H1 (cell line): ENCODE data around the gene E2F3. TPM values are rescaled to one million over a fixed set of nuclear protein-coding genes. Genes with fewer than 3 reads are reported as not detected.
A peak's percentile ranks its signal among the peaks of the same experiment; 100 is the strongest.

Source experiments
- CTCF ChIA-PET: fragments of 300-600 bp; sonication (Branson Sonifier 250); formaldehyde crosslinking; loops from one replicate; lab custom pipeline; 2021; ENCODE audit not compliant: partially characterized antibody; lab: Charles Lee
- POLR2A ChIA-PET: fragments of 300-600 bp; sonication (Branson Sonifier 250); formaldehyde crosslinking; loops from one replicate; lab custom pipeline; 2021; ENCODE audit warnings: inconsistent platforms; ENCODE audit not compliant: partially characterized antibody; lab: Charles Lee
- DNase-seq, 2 experiments: peaks; one replicate each; pipeline versions ENCODE4 v3.0.0 to v3.0.0-alpha.2; 2010 to 2022; ENCODE audit warnings: low spot score in 2 of 2, low read depth in 1 of 2, mixed read lengths in 1 of 2
- FAIRE-seq: peaks from 2 replicates; lab custom pipeline; 2011; peaks lifted over from hg19 to GRCh38; lab: Jason Lieb, UNC
- H2AFZ ChIP-seq: 2 replicates; pipeline ENCODE4 v1.8.1; 2012; ENCODE audit warnings: low read length, inconsistent platforms
- H2AK5ac ChIP-seq: 2 replicates; pipeline ENCODE4 v1.6.1; 2013; ENCODE audit warnings: low read depth, low read length
- H2BK120ac ChIP-seq: replicated peaks from 2 replicates; pipeline ENCODE3; 2013; ENCODE audit warnings: low read depth, low read length, inconsistent platforms
- H2BK12ac ChIP-seq: 2 replicates; pipeline ENCODE4 v1.6.1; 2013; ENCODE audit warnings: low read depth, low read length
- H2BK15ac ChIP-seq: 2 replicates; pipeline ENCODE4 v1.6.1; 2013; ENCODE audit warnings: low read length
- H2BK20ac ChIP-seq: 2 replicates; pipeline ENCODE4 v1.6.1; 2013; ENCODE audit warnings: low read length
- H2BK5ac ChIP-seq: 2 replicates; pipeline ENCODE4 v1.6.1; 2013; ENCODE audit warnings: low read depth, low read length
- H3K14ac ChIP-seq: 2 replicates; pipeline ENCODE4 v1.6.1; 2013; ENCODE audit warnings: inconsistent platforms; ENCODE audit not compliant: insufficient read length
- H3K18ac ChIP-seq: 2 replicates; pipeline ENCODE4 v1.6.1; 2013; ENCODE audit warnings: low read length; ENCODE audit errors: extremely low read depth
- H3K23ac ChIP-seq: 2 replicates; pipeline ENCODE4 v1.6.1; 2013; ENCODE audit warnings: inconsistent platforms; ENCODE audit not compliant: insufficient read length
- H3K23me2 ChIP-seq: 2 replicates; pipeline ENCODE4 v1.6.1; 2013; ENCODE audit warnings: low read depth, low read length
- H3K27ac ChIP-seq: 2 replicates; pipeline ENCODE4 v1.6.1; 2011; ENCODE audit warnings: low read depth, low read length, inconsistent platforms
- H3K27me3 ChIP-seq, 4 experiments: replicated peaks in 1 of 4; 1 replicate in 1 of 4; 2 replicates in 3 of 4; pipeline versions ENCODE4 v1.6.1 to v1.8.1; 2011 to 2013; ENCODE audit warnings: low read length in 3 of 4, mild to moderate bottlenecking in 3 of 4, inconsistent platforms in 2 of 4, mixed read lengths in 2 of 4, moderate library complexity in 1 of 4; ENCODE audit not compliant: control insufficient read depth in 3 of 4, insufficient read depth in 3 of 4; ENCODE audit errors: extremely low read depth in 1 of 4
- H3K36me3 ChIP-seq, 4 experiments: 2 replicates each; pipeline versions ENCODE4 v1.6.1 to v1.8.1; 2011 to 2013; ENCODE audit warnings: mild to moderate bottlenecking in 4 of 4, low read length in 3 of 4, moderate library complexity in 2 of 4, control low read depth in 1 of 4, inconsistent platforms in 1 of 4; ENCODE audit not compliant: insufficient read depth in 4 of 4, control insufficient read depth in 2 of 4
- H3K4ac ChIP-seq: replicated peaks from 2 replicates; pipeline ENCODE3; 2013; ENCODE audit warnings: low read length, low read depth, mixed read lengths, inconsistent platforms; ENCODE audit not compliant: insufficient read length
- H3K4me1 ChIP-seq, 4 experiments: replicated peaks in 1 of 4; 1 replicate in 1 of 4; 2 replicates in 3 of 4; pipeline versions ENCODE4 v1.6.1 to v1.8.1; 2011 to 2013; ENCODE audit warnings: low read length in 3 of 4, inconsistent platforms in 2 of 4, mixed read lengths in 1 of 4; ENCODE audit not compliant: insufficient read depth in 4 of 4, control insufficient read depth in 3 of 4
- H3K4me2 ChIP-seq, 2 experiments: 2 replicates each; pipeline versions ENCODE4 v1.6.1 to v1.8.1; 2011 to 2013; ENCODE audit warnings: low read depth in 2 of 2, low read length in 2 of 2, control low read depth in 1 of 2, inconsistent platforms in 1 of 2, mild to moderate bottlenecking in 1 of 2; ENCODE audit not compliant: insufficient read depth in 1 of 2
- H3K4me3 ChIP-seq, 4 experiments: fragments of 200-600, 300-600 bp in 1 of 4; sonication (generic), shearing (Covaris generic), sonication (Bioruptor Twin) in 1 of 4; 2 replicates each; pipeline versions ENCODE4 v1.5.1 to v1.8.1; 2011 to 2016; ENCODE audit warnings: low read length in 4 of 4, low read depth in 3 of 4, control low read depth in 2 of 4, inconsistent platforms in 2 of 4, mild to moderate bottlenecking in 2 of 4, mixed read lengths in 1 of 4, moderate library complexity in 1 of 4; ENCODE audit not compliant: insufficient read depth in 2 of 4; ENCODE audit errors: extremely low read depth in 1 of 4
- H3K56ac ChIP-seq: replicated peaks from 2 replicates; pipeline ENCODE3; 2013; ENCODE audit warnings: low read depth, mild to moderate bottlenecking, mixed read lengths, low read length, inconsistent platforms; ENCODE audit not compliant: insufficient read length
- H3K79me1 ChIP-seq: 2 replicates; pipeline ENCODE4 v1.6.1; 2013; ENCODE audit warnings: low read depth, low read length, control low read depth
- H3K79me2 ChIP-seq, 2 experiments: 2 replicates each; pipeline versions ENCODE4 v1.6.1 to v1.8.1; 2012 to 2013; ENCODE audit warnings: low read length in 2 of 2, mild to moderate bottlenecking in 2 of 2, inconsistent platforms in 1 of 2; ENCODE audit not compliant: insufficient read depth in 2 of 2, control insufficient read depth in 1 of 2
- H3K9ac ChIP-seq, 4 experiments: replicated peaks in 1 of 4; 1 replicate in 1 of 4; 2 replicates in 3 of 4; pipeline versions ENCODE4 v1.6.1 to v1.8.1; 2011 to 2013; ENCODE audit warnings: low read depth in 3 of 4, low read length in 3 of 4, control low read depth in 2 of 4, mild to moderate bottlenecking in 2 of 4, moderate library complexity in 2 of 4, inconsistent platforms in 1 of 4; ENCODE audit errors: extremely low read depth in 1 of 4
- H3K9me3 ChIP-seq, 2 experiments: 2 replicates each; pipeline versions ENCODE4 v1.6.1 to v1.8.1; 2012 to 2013; ENCODE audit warnings: mild to moderate bottlenecking in 2 of 2, moderate library complexity in 2 of 2, control low read depth in 1 of 2, inconsistent platforms in 1 of 2, low read depth in 1 of 2, low read length in 1 of 2, mixed read lengths in 1 of 2; ENCODE audit not compliant: insufficient read depth in 2 of 2
- H4K20me1 ChIP-seq, 2 experiments: replicated peaks in 1 of 2; 2 replicates each; pipeline versions ENCODE3 to v1.8.1; 2011 to 2013; ENCODE audit warnings: inconsistent platforms in 2 of 2, low read length in 2 of 2, mild to moderate bottlenecking in 1 of 2; ENCODE audit not compliant: insufficient read depth in 2 of 2, control insufficient read depth in 1 of 2
- H4K5ac ChIP-seq: 2 replicates; pipeline ENCODE4 v1.6.1; 2013; ENCODE audit warnings: low read length, low read depth, mixed read lengths, inconsistent platforms; ENCODE audit not compliant: insufficient read length
- H4K8ac ChIP-seq: 2 replicates; pipeline ENCODE4 v1.8.0; 2013; ENCODE audit warnings: mild to moderate bottlenecking, moderate library complexity, low read length, inconsistent platforms; ENCODE audit not compliant: insufficient read depth; ENCODE audit errors: extremely low read depth
- H4K91ac ChIP-seq: replicated peaks from 2 replicates; pipeline ENCODE3; 2013; ENCODE audit warnings: low read length, mixed read lengths, inconsistent platforms; ENCODE audit not compliant: insufficient read length
- CBX8 ChIP-seq: fragments of 300-800, 300-1000 bp; sonication (generic); IDR thresholded peaks from 2 replicates; pipeline ENCODE4 v1.7.1; 2016; ENCODE audit warnings: low read depth, low read length, borderline replicate concordance
- CTBP2 ChIP-seq: IDR thresholded peaks from 2 replicates; pipeline ENCODE4 v1.7.0; 2011; ENCODE audit warnings: borderline replicate concordance, mild to moderate bottlenecking, moderate library complexity, mixed read lengths, low read length; ENCODE audit not compliant: insufficient read depth, insufficient read length
- E2F6 ChIP-seq: IDR thresholded peaks from 2 replicates; pipeline ENCODE4 v1.6.1; 2012; ENCODE audit warnings: inconsistent platforms
- EGR1 ChIP-seq: IDR thresholded peaks from 2 replicates; pipeline ENCODE4 v1.6.1; 2011; ENCODE audit warnings: low read depth, low read length, borderline replicate concordance
- HDAC2 ChIP-seq, 2 experiments: fragments of 300-600 bp in 1 of 2; sonication (generic) in 1 of 2; IDR thresholded peaks; 2 replicates each; pipeline ENCODE4 v1.6.1; 2011 to 2012; ENCODE audit warnings: low read depth in 2 of 2, low read length in 2 of 2, mild to moderate bottlenecking in 2 of 2, moderate library complexity in 2 of 2, borderline replicate concordance in 1 of 2, inconsistent platforms in 1 of 2
- KDM5A ChIP-seq: fragments of 200-600 bp; IDR thresholded peaks from 2 replicates; pipeline ENCODE4 v1.7.1; 2012; ENCODE audit warnings: mild to moderate bottlenecking, low read length, inconsistent platforms, mixed read lengths
- NANOG ChIP-seq: IDR thresholded peaks from 2 replicates; pipeline ENCODE4 v1.6.1; 2011; ENCODE audit warnings: low read length, low read depth, mild to moderate bottlenecking, inconsistent platforms; ENCODE audit not compliant: insufficient read depth, poor library complexity, severe bottlenecking
- POLR2A ChIP-seq, 2 experiments: IDR thresholded peaks; 1 replicate in 1 of 2; 2 replicates in 1 of 2; pipeline ENCODE4 v1.6.1; 2011; ENCODE audit warnings: low read depth in 2 of 2, low read length in 2 of 2, mild to moderate bottlenecking in 2 of 2; ENCODE audit errors: control extremely low read depth in 1 of 2
- POU5F1 ChIP-seq: IDR thresholded peaks from 2 replicates; pipeline ENCODE4 v1.6.1; 2011; ENCODE audit warnings: low read depth, mild to moderate bottlenecking, low read length, moderate library complexity
- SP4 ChIP-seq: IDR thresholded peaks from 2 replicates; pipeline ENCODE4 v1.6.1; 2012; ENCODE audit warnings: low read length, inconsistent platforms
- TAF7 ChIP-seq: optimal IDR thresholded peaks from 2 replicates; pipeline ENCODE3; 2011; ENCODE audit warnings: low read depth, mild to moderate bottlenecking, inconsistent platforms, low read length, moderate library complexity, borderline replicate concordance
- USF2 ChIP-seq: IDR thresholded peaks from 2 replicates; pipeline ENCODE4 v1.6.1; 2011; ENCODE audit warnings: low read length, improper control_type of control experiment
- WGBS, 2 experiments: shearing (Covaris generic) in 1 of 2; methylation state at CpG; one replicate each; pipeline versions ENCODE4 v1.1.6 to v1.1.7; 2013 to 2015; ENCODE audit warnings: low lambda C conversion rate in 2 of 2, mixed read lengths in 2 of 2, inconsistent platforms in 1 of 2, low coverage in 1 of 2, missing lambda C conversion rate in 1 of 2; ENCODE audit not compliant: insufficient replicate concordance in 2 of 2, insufficient coverage in 1 of 2, insufficient read length in 1 of 2; ENCODE audit errors: extremely low coverage in 1 of 2, missing lambda C conversion rate in 1 of 2; 5-methylcytosine and 5-hydroxymethylcytosine counted together
- polyA plus RNA-seq, 7 experiments: library from polyadenylated mRNA; depleted of rRNA in 3 of 7; stranded (reverse) in 5 of 7; unstranded in 2 of 7; fragments of >200 nt in 5 of 7; fragments of 200-250 nt in 2 of 7; gene quantifications; 1 replicate in 5 of 7; 2 replicates in 1 of 7; 4 replicates in 1 of 7; pipeline versions ENCODE4 v1.2.1 to v1.2.3, GENCODE V29; 2011 to 2013; ENCODE audit warnings: missing spikeins in 2 of 7, mixed read lengths in 2 of 7
- total RNA-seq: library from RNA; stranded (reverse); fragmentation: NEBNext Ultra II Directional; extraction: Animal tissue kit (Norgen Biotek cat#: 25700); gene quantifications from 2 replicates; pipeline ENCODE4 v1.2.1, GENCODE V29; 2021

Gene E2F3
- total and polyA plus RNA-seq, 2 of the 8 experiments (the other 6 are each of a cell fraction or from before 2014, with no cell fraction given): 14.9 to 42.2 TPM

DNA sequence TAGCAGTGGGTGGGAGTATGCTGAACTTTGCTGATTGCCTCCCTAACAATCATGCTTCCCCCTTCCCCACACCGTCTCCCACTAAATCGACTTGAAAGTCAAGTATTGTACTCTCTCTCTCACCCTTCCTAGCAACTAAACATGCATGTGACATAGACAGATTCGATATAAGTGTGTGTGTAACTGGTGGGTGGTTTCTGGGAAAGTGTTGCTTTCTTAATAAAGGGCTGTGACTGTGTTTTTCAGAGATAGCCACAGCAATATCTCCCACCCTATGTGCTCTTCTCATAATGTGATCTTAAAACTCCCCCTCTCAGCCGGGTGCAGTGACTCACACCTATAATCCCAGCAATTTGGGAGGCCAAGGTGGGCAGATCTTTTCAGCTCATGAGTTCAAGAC lies 49.3 kb upstream of the E2F3 start:
- 85% methylated on average over 4 of the region's 4 CpGs; no CpG with 5 or more reads in 1 of the 2 experiments for WGBS, 2 experiments
- Histone ChIP-seq H3K9ac (no peak overlapping the region), H3K36me3 (no peaks in the 10 kb centered on the region), H2AK5ac (no peak overlapping the region), H3K18ac (no peak overlapping the region), H2BK15ac (no peak overlapping the region), H3K14ac (no peak overlapping the region), H3K27me3 (no peaks in the 10 kb centered on the region), H3K4me3 (no peak overlapping the region), H3K4me2 (no peak overlapping the region), H3K79me2 (no peaks in the 10 kb centered on the region), H4K5ac (no peak overlapping the region), H3K9me3 (peaks cover 0 to 4% of the 10 kb centered on the region in 2 experiments; a peak in 1 of 4 replicates), H4K91ac (no peak overlapping the region), H2BK12ac (no peak overlapping the region), H4K20me1 (no peaks in the 10 kb centered on the region), H2BK120ac (no peak overlapping the region), H3K56ac (no peak overlapping the region), H3K79me1 (no peaks in the 10 kb centered on the region), H3K23me2 (no peaks in the 10 kb centered on the region), H3K4me1 (no peaks in the 10 kb centered on the region), H4K8ac (no peak overlapping the region), H3K23ac (no peak overlapping the region), H3K27ac (no peak overlapping the region), H2AFZ (peak overlapping the region; percentile 25; the same call in 1 of the 2 replicates), H2BK20ac (no peak overlapping the region), H3K4ac (no peak overlapping the region), H2BK5ac (no peak overlapping the region)
- no peak for DNase-seq
- ChIA-PET CTCF (interaction anchor here (0.6 to 1.1 kb wide), 2 partner anchors 11 to 1808 kb away, joined by 4 read pairs; no protein-coding TSS in a partner anchor), POLR2A (no interaction called here)
- FAIRE-seq: no peak
- TF ChIP-seq POLR2A (IDR thresholded peaks at IDR 0.05; ENCODE audit: control extremely low read depth in 1 of 2, low read depth in 2 of 2, low read length in 2 of 2) (no peak), SP4 (no peak), EGR1 (no peak), CTBP2 (no peak), TAF7 (no peak), CBX8 (no peak), KDM5A (no peak), POU5F1 (no peak), HDAC2 (IDR thresholded peaks at IDR 0.05; ENCODE audit: borderline replicate concordance in 1 of 2, low read depth in 2 of 2, low read length in 2 of 2) (no peak), USF2 (no peak), E2F6 (no peak), NANOG (no peak)
